HepG2 (cell line): ENCODE data around the gene TMEM156. TPM values are rescaled to one million over a fixed set of nuclear protein-coding genes. Genes with fewer than 3 reads are reported as not detected.

Source experiments
- ATAC-seq: fragments of 200-7000 bp; cut with Tn5 transposase; 3 replicates; pipeline ENCODE4 v1.9.1; 2020; ENCODE audit warnings: mild to moderate bottlenecking, moderate library complexity
- BruUV-seq: library from RNA; stranded (reverse); fragments of 400-500 nt; replicated peaks from 2 replicates; lab custom pipeline; 2021; lab: Mats Ljungman, UMichigan
- CTCF ChIA-PET: fragments of 300-600 bp; formaldehyde crosslinking; extraction: SDS; loops from one replicate; lab custom pipeline; 2021; ENCODE audit warnings: low total read pairs, inconsistent platforms, low intra/inter-chr PET ratio; lab: Yijun Ruan, JAX
- POLR2A ChIA-PET: fragments of 350-600 bp; sonication (Branson Sonifier 250); formaldehyde crosslinking; loops from one replicate; lab custom pipeline; 2020; ENCODE audit warnings: antibody characterized with exemption, inconsistent platforms; lab: Yijun Ruan, JAX
- DNase-seq: peaks from one replicate; pipeline ENCODE4 v3.0.0-alpha.2; 2015; ENCODE audit warnings: low spot score
- FAIRE-seq: peaks from 3 replicates; lab custom pipeline; 2011; peaks lifted over from hg19 to GRCh38; lab: Jason Lieb, UNC
- H2AFZ ChIP-seq: one replicate; pipeline ENCODE4 v1.6.1; 2011; ENCODE audit warnings: low read length, inconsistent platforms
- H3K27ac ChIP-seq: fragments of 300-600 bp; 3 replicates; pipeline ENCODE4 v1.8.0; 2011; ENCODE audit warnings: mixed run types, mild to moderate bottlenecking, mixed read lengths, low read length, inconsistent platforms; ENCODE audit not compliant: insufficient read depth; ENCODE audit errors: extremely low read length
- H3K27me3 ChIP-seq, 2 experiments: fragments of 200-600 bp in 1 of 2; 2 replicates in 1 of 2; 3 replicates in 1 of 2; pipeline versions ENCODE4 v1.6.0 to v1.8.0; 2011; ENCODE audit warnings: low read length in 2 of 2, mild to moderate bottlenecking in 2 of 2, moderate library complexity in 2 of 2, inconsistent platforms in 1 of 2; ENCODE audit not compliant: insufficient read depth in 2 of 2, control insufficient read depth in 1 of 2
- H3K36me3 ChIP-seq, 2 experiments: fragments of 200-600 bp in 1 of 2; replicated peaks in 1 of 2; 2 replicates in 1 of 2; 3 replicates in 1 of 2; pipeline versions ENCODE4 v1.5.1 to v1.8.0; 2011; ENCODE audit warnings: low read length in 2 of 2, inconsistent platforms in 1 of 2; ENCODE audit not compliant: insufficient read depth in 2 of 2, control insufficient read depth in 1 of 2
- H3K4me1 ChIP-seq: 2 replicates; pipeline ENCODE4 v1.5.1; 2012; ENCODE audit warnings: low read length, inconsistent platforms; ENCODE audit not compliant: insufficient read depth
- H3K4me2 ChIP-seq: 2 replicates; pipeline ENCODE4 v1.6.0; 2011; ENCODE audit warnings: low read depth, low read length, inconsistent platforms
- H3K4me3 ChIP-seq, 3 experiments: fragments of 200-600 bp in 1 of 3; sonication (generic), shearing (Covaris generic) in 1 of 3; replicated peaks in 1 of 3; 2 replicates each; pipeline ENCODE4 v1.5.1; 2011 to 2016; ENCODE audit warnings: low read length in 3 of 3, inconsistent platforms in 2 of 3, low read depth in 2 of 3, mild to moderate bottlenecking in 2 of 3, control low read depth in 1 of 3, mixed read lengths in 1 of 3; ENCODE audit not compliant: insufficient read depth in 1 of 3
- H3K79me2 ChIP-seq: one replicate; pipeline ENCODE4 v1.6.1; 2011; ENCODE audit warnings: low read length, inconsistent platforms; ENCODE audit not compliant: insufficient read depth
- H3K9ac ChIP-seq: 2 replicates; pipeline ENCODE4 v1.6.0; 2011; ENCODE audit warnings: mild to moderate bottlenecking, low read depth, low read length, inconsistent platforms; ENCODE audit not compliant: insufficient read depth
- H3K9me3 ChIP-seq: 2 replicates; pipeline ENCODE4 v1.5.1; 2012; ENCODE audit warnings: mild to moderate bottlenecking, low read length
- H4K20me1 ChIP-seq: 2 replicates; pipeline ENCODE4 v1.6.0; 2011; ENCODE audit warnings: inconsistent platforms, mild to moderate bottlenecking, low read length, moderate library complexity; ENCODE audit not compliant: insufficient read depth
- ATF7-NPFF ChIP-seq: sonication (generic); formaldehyde crosslinking; IDR thresholded peaks from 2 replicates; pipeline ENCODE4 v1.8.1; 2023; ENCODE audit warnings: mild to moderate bottlenecking, low read depth, missing genetic modification reagents, moderate library complexity
- CERS6 ChIP-seq: sonication (generic); formaldehyde crosslinking; IDR thresholded peaks from 2 replicates; pipeline ENCODE4 v1.5.0; 2020; ENCODE audit warnings: missing genetic modification reagents
- FOXO1 ChIP-seq: sonication (generic); formaldehyde crosslinking; IDR thresholded peaks from 2 replicates; pipeline ENCODE4 v1.4.0; 2020; ENCODE audit warnings: missing genetic modification reagents
- HNRNPH1 ChIP-seq: fragments of 200-400 bp; formaldehyde crosslinking; optimal IDR thresholded peaks from 2 replicates; pipeline ENCODE3; 2017; ENCODE audit warnings: mild to moderate bottlenecking, low read depth, low read length
- IKZF1 ChIP-seq: fragments of 450-650 bp; IDR thresholded peaks from 2 replicates; pipeline ENCODE4 v1.7.1; 2016
- KLF13 ChIP-seq: sonication (generic); formaldehyde crosslinking; IDR thresholded peaks from 2 replicates; pipeline ENCODE4 v1.4.0; 2020; ENCODE audit warnings: mild to moderate bottlenecking, missing genetic modification reagents
- KMT2B ChIP-seq: IDR thresholded peaks from 2 replicates; pipeline ENCODE4 v1.6.1; 2016; ENCODE audit warnings: missing genetic modification reagents, missing compliant biosample characterization
- MEF2D ChIP-seq: sonication (generic); formaldehyde crosslinking; IDR thresholded peaks from 2 replicates; pipeline ENCODE4 v1.5.1; 2020; ENCODE audit warnings: mild to moderate bottlenecking, missing genetic modification reagents
- MTA1 ChIP-seq: sonication (generic); formaldehyde crosslinking; IDR thresholded peaks from 2 replicates; pipeline ENCODE4 v1.4.0; 2020; ENCODE audit warnings: missing genetic modification reagents, mild to moderate bottlenecking, borderline replicate concordance
- MXD1 ChIP-seq: sonication (generic); formaldehyde crosslinking; IDR thresholded peaks from 2 replicates; pipeline ENCODE4 v1.4.0; 2020; ENCODE audit warnings: mild to moderate bottlenecking, missing genetic modification reagents
- TCF7L2 ChIP-seq: IDR thresholded peaks from 2 replicates; pipeline ENCODE4 v1.6.1; 2011; ENCODE audit warnings: mild to moderate bottlenecking, low read depth, low read length, moderate library complexity
- ZNF30 ChIP-seq: sonication (generic); formaldehyde crosslinking; IDR thresholded peaks from 2 replicates; pipeline ENCODE4 v1.5.0; 2020; ENCODE audit warnings: mild to moderate bottlenecking, missing genetic modification reagents
- ZNF414 ChIP-seq: sonication (generic); formaldehyde crosslinking; IDR thresholded peaks from 2 replicates; pipeline ENCODE4 v1.5.0; 2020; ENCODE audit warnings: missing genetic modification reagents
- ZNF563 ChIP-seq: sonication (generic); formaldehyde crosslinking; IDR thresholded peaks from 2 replicates; pipeline ENCODE4 v1.8.0; 2022; ENCODE audit warnings: mild to moderate bottlenecking, moderate library complexity, missing genetic modification reagents
- ZNF614 ChIP-seq: IDR thresholded peaks from 2 replicates; pipeline ENCODE4 v1.6.1; 2018; ENCODE audit warnings: missing biosample characterization, missing genetic modification reagents, inconsistent platforms, borderline replicate concordance
- ZNF691 ChIP-seq: sonication (generic); formaldehyde crosslinking; IDR thresholded peaks from 2 replicates; pipeline ENCODE4 v1.4.0; 2020; ENCODE audit warnings: missing genetic modification reagents, low read depth, mild to moderate bottlenecking, borderline replicate concordance
- ZNF746 ChIP-seq: sonication (generic); formaldehyde crosslinking; IDR thresholded peaks from 2 replicates; pipeline ENCODE4 v1.8.0; 2022; ENCODE audit warnings: mild to moderate bottlenecking, missing genetic modification reagents
- ZNF75D ChIP-seq: sonication (generic); formaldehyde crosslinking; IDR thresholded peaks from 2 replicates; pipeline ENCODE4 v1.8.1; 2023; ENCODE audit warnings: missing genetic modification reagents, mild to moderate bottlenecking, borderline replicate concordance
- WGBS: methylation state at CpG from one replicate; pipeline ENCODE4 v1.1.6; 2017; ENCODE audit warnings: low lambda C conversion rate; 5-methylcytosine and 5-hydroxymethylcytosine counted together
- in situ Hi-C: cut with HindIII; loops from 2 replicates; pipeline ENCODE4 v1.10.0; 2017; ENCODE audit warnings: low pct_unique_long_range_greater_than_20kb; ENCODE audit not compliant: extremely low pct_ligation_motif_present
- intact Hi-C: fragments of 100-400 bp; cut with micrococcal nuclease; formaldehyde crosslinking; loops from one replicate; pipeline ENCODE4 v1.10.0; 2022; ENCODE audit not compliant: unreplicated experiment
- polyA plus RNA-seq, 8 experiments: library from polyadenylated mRNA; depleted of rRNA in 3 of 8; stranded (reverse) in 7 of 8; unstranded in 1 of 8; fragments of >200 nt; fragmentation: Illumina TruSeq in 4 of 8; extraction: Trizol in 4 of 8; gene quantifications; 2 replicates each; pipeline versions ENCODE4 v1.2.1 to v1.2.3, GENCODE V29; 2011 to 2016; ENCODE audit warnings: low read depth in 4 of 8, missing spikeins in 1 of 8, mixed read lengths in 1 of 8; ENCODE audit not compliant: insufficient read depth in 1 of 8
- total RNA-seq, 5 experiments: library from RNA; depleted of rRNA; stranded (reverse); fragments of >200 nt; fragmentation: Illumina TruSeq; extraction: Trizol; gene quantifications; 2 replicates each; pipeline ENCODE4 v1.2.3, GENCODE V29; 2016; ENCODE audit warnings: low read depth in 1 of 5

Gene TMEM156
- total and polyA plus RNA-seq, 2 of the 13 experiments (the other 11 are each of a cell fraction or from before 2014, with no cell fraction given): 1.6 TPM; not detected in 1

- in situ Hi-C loops: no loop called here
- DNase-seq: no peak
Measured at GRCh38 chr4:38990241-38990640, 42.0 kb downstream of the TMEM156 start.

GRCh38 chr4:38989487-38989886 lies 42.7 kb downstream of the TMEM156 start:
- no peak for ATAC-seq
- in situ Hi-C loops: no loop called here
- H3K27me3 ChIP-seq: no peaks in the 10 kb centered on the region
- no peak overlapping the region for H3K9ac ChIP-seq
- H3K4me3 ChIP-seq: no peak overlapping the region
- no peaks in the 10 kb centered on the region for H4K20me1 ChIP-seq
- no peak for FAIRE-seq
- no peak overlapping the region for H2AFZ ChIP-seq
- H3K79me2 ChIP-seq: no peaks in the 10 kb centered on the region
- BruUV-seq: no TSS peak
- H3K27ac ChIP-seq: no peak overlapping the region
- intact Hi-C loops: loop anchor here (10.0 kb wide), 1 partner anchor 55 kb away; no protein-coding TSS in a partner anchor
- peaks cover 21% of the 10 kb centered on the region for H3K4me1 ChIP-seq
- H3K9me3 ChIP-seq: no peaks in the 10 kb centered on the region
- CTCF ChIA-PET: no interaction called here
- 83% methylated on average over 6 of the region's 6 CpGs for WGBS
- H3K36me3 ChIP-seq: no peaks in the 10 kb centered on the region
- no peak for DNase-seq
- H3K4me2 ChIP-seq: no peak overlapping the region
- POLR2A ChIA-PET: no interaction called here
- TF ChIP-seq FOXO1: no peak
- TF ChIP-seq MTA1 (CRISPR knock-in tag): no peak
- TF ChIP-seq ZNF563: no peak
- no peak for TF ChIP-seq KLF13 (CRISPR knock-in tag)
- TF ChIP-seq CERS6: no peak
- TF ChIP-seq ZNF614: no peak
- no peak for TF ChIP-seq ZNF691 (CRISPR knock-in tag)

More at GRCh38 chr4:38990241-38990640, 42.0 kb downstream of the TMEM156 start:
- H2AFZ ChIP-seq: no peak overlapping the region
- no peak for TF ChIP-seq MXD1 (CRISPR knock-in tag)
- no peak for TF ChIP-seq ZNF414 (CRISPR knock-in tag)
- no peak for TF ChIP-seq ZNF75D (CRISPR knock-in tag)
- no peak for TF ChIP-seq KMT2B
- no peak for TF ChIP-seq HNRNPH1
- no peak for TF ChIP-seq ZNF30 (CRISPR knock-in tag)
- no peak for TF ChIP-seq ZNF746
- TF ChIP-seq IKZF1: no peak
- no peak for TF ChIP-seq TCF7L2
- no peak for TF ChIP-seq MEF2D (CRISPR knock-in tag)
- no peak for TF ChIP-seq ATF7-NPFF (CRISPR knock-in tag)
- no peak overlapping the region for H3K4me2 ChIP-seq
- H3K27me3 ChIP-seq: no peaks in the 10 kb centered on the region
- no peak overlapping the region for H3K27ac ChIP-seq
- FAIRE-seq (no peak), ATAC-seq (no peak)
- no peaks in the 10 kb centered on the region for H3K79me2 ChIP-seq
- H3K4me1 ChIP-seq: peaks cover 14% of the 10 kb centered on the region
- CTCF ChIA-PET: no interaction called here
- no peaks in the 10 kb centered on the region for H3K9me3 ChIP-seq
- H4K20me1 ChIP-seq: no peaks in the 10 kb centered on the region
- 65% methylated on average over 5 of the region's 5 CpGs for WGBS
- no peak overlapping the region for H3K4me3 ChIP-seq
- no TSS peak for BruUV-seq
- POLR2A ChIA-PET: no interaction called here
- H3K36me3 ChIP-seq: no peaks in the 10 kb centered on the region
- intact Hi-C loops: no loop called here
- H3K9ac ChIP-seq: no peak overlapping the region
